SU-DHL-6 (cell line): ENCODE results near the gene KCNB1.

Experiments
- CTCF ChIP-seq: fragments of 200-600 bp; sonication (generic); IDR thresholded peaks from one replicate; pipeline ENCODE4 v1.5.1; 2017; ENCODE audit warnings: antibody characterized with exemption, mild to moderate bottlenecking, low read length, moderate library complexity; ENCODE audit not compliant: insufficient read depth, poor library complexity, severe bottlenecking
- EZH2phosphoT487 ChIP-seq: fragments of 200-600 bp; sonication (generic), shearing (Covaris generic); conservative IDR thresholded peaks from 2 replicates; pipeline ENCODE4 v1.6.1; 2018; ENCODE audit warnings: mild to moderate bottlenecking, antibody characterized with exemption, low read length, moderate library complexity, mixed read lengths

- TF ChIP-seq CTCF = no peak
- TF ChIP-seq EZH2phosphoT487 = no peak
Measured at GRCh38 chr20:49459684-49460083, 22.8 kb downstream of the KCNB1 start.
